Esophagus muscularis mucosa (tissue), 4 donors: Measurements from ENCODE around the gene LRP3. TPM values are rescaled to one million over a fixed set of nuclear protein-coding genes. Genes with fewer than 3 reads are reported as not detected.

Experiments used
- DNase-seq: peaks from one replicate; pipeline ENCODE4 v3.0.0-alpha.2; 2017; ENCODE audit errors: extremely low spot score
- H3K27ac ChIP-seq, 4 donors: fragments of 200-600 bp; sonication (generic); replicated peaks in 1 of 4; 1 replicate in 3 of 4; 2 replicates in 1 of 4; pipeline ENCODE4 v1.5.1; 2016 to 2019; ENCODE audit warnings: mild to moderate bottlenecking in 1 of 4
- H3K27me3 ChIP-seq, 4 donors: fragments of 200-600 bp; sonication (generic); one replicate each; pipeline versions ENCODE4 v1.5.1 to v1.6.0; 2016 to 2019
- H3K36me3 ChIP-seq, 4 donors: fragments of 200-600 bp; sonication (generic); one replicate each; pipeline ENCODE4 v1.5.1; 2016 to 2019
- H3K4me1 ChIP-seq, 4 donors: fragments of 200-600 bp; sonication (generic); one replicate each; pipeline ENCODE4 v1.5.1; 2016 to 2019
- H3K4me3 ChIP-seq, 4 donors: fragments of 200-600 bp; sonication (generic); 1 replicate in 2 of 4; 2 replicates in 2 of 4; pipeline ENCODE4 v1.5.1; 2016 to 2019; ENCODE audit warnings: mild to moderate bottlenecking in 4 of 4, moderate library complexity in 1 of 4
- H3K9me3 ChIP-seq, 4 donors: fragments of 200-600 bp; sonication (generic); 1 replicate in 3 of 4; 2 replicates in 1 of 4; pipeline ENCODE4 v1.5.1; 2016 to 2019
- EP300 ChIP-seq: sonication (generic); formaldehyde crosslinking; IDR thresholded peaks from one replicate; pipeline ENCODE4 v1.6.1; 2017; ENCODE audit warnings: antibody characterized with exemption
- POLR2A ChIP-seq: fragments of 450-650 bp; IDR thresholded peaks from one replicate; pipeline ENCODE4 v1.6.1; 2017; ENCODE audit warnings: antibody characterized with exemption, moderate library complexity, mild to moderate bottlenecking, low read depth
- POLR2AphosphoS5 ChIP-seq, 2 donors: sonication (generic); formaldehyde crosslinking; IDR thresholded peaks; one replicate each; pipeline ENCODE4 v1.6.1; 2017; ENCODE audit warnings: antibody characterized with exemption in 2 of 2
- WGBS: methylation state at CpG from one replicate; pipeline ENCODE4 v1.1.5; 2018; 5-methylcytosine and 5-hydroxymethylcytosine counted together
- intact Hi-C: fragments of 100-400 bp; cut with DNase I; formaldehyde crosslinking; loops from one replicate; pipeline ENCODE4 v1.15.1; 2023
- total RNA-seq, 4 donors: library from RNA; depleted of rRNA; stranded (reverse); fragments of >200 nt; gene quantifications; one replicate each; pipeline versions ENCODE4 v1.1.0 to v1.2.1, GENCODE V29; 2016
- TF ChIP-seq, protein P1 (sequence below), 3 experiments: fragments of 200-600 bp in 2 of 3; fragments of 450-650 bp in 1 of 3; sonication (generic) in 2 of 3; IDR thresholded peaks; one replicate each; pipeline ENCODE4 v1.5.1; 2017 to 2019; ENCODE audit warnings: antibody characterized with exemption in 3 of 3, mild to moderate bottlenecking in 2 of 3, moderate library complexity in 1 of 3

Gene LRP3
- total RNA-seq, 4 donors from 2014 or later: 34.5 to 76.7 (median 62.6) TPM

DNA sequence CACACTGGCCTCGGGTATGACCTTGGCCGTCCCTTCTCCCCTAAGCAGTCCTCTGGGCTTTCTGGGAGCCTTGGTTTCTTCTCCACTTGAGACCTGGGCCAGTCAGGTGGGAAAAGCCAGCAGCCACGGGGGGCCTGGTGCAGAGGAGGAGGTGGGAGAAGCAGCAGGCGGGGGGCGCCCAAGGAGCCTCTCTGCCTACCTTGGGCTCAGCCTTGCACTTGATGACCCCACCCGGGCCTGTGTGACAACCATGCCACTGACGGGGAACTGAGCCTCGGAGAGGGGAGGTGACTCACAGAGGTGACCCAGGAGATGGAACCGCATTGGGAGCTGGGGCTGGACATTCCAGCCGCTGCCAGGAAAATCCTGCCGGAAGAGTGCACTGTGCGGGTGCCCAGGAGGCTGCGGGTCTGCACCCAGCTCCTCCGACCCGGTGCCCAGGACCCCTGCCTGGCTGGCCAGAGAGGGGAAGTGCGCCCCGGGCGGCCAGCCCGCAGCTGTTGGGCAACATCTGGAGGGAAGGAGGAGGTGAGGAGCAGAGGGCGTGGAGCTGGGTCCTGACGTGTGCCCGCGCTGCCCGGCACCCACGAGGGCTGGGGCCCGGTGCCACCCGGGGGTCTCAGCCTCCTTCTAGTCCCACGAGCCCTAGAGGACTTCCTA, 55.0 kb downstream of the LRP3 start:
- intact Hi-C loops: no loop called here
- H3K27me3 ChIP-seq: peaks cover 0 to 33% (median 0%) of the 10 kb centered on the region in 4 donors
- TF ChIP-seq, protein P1, sequence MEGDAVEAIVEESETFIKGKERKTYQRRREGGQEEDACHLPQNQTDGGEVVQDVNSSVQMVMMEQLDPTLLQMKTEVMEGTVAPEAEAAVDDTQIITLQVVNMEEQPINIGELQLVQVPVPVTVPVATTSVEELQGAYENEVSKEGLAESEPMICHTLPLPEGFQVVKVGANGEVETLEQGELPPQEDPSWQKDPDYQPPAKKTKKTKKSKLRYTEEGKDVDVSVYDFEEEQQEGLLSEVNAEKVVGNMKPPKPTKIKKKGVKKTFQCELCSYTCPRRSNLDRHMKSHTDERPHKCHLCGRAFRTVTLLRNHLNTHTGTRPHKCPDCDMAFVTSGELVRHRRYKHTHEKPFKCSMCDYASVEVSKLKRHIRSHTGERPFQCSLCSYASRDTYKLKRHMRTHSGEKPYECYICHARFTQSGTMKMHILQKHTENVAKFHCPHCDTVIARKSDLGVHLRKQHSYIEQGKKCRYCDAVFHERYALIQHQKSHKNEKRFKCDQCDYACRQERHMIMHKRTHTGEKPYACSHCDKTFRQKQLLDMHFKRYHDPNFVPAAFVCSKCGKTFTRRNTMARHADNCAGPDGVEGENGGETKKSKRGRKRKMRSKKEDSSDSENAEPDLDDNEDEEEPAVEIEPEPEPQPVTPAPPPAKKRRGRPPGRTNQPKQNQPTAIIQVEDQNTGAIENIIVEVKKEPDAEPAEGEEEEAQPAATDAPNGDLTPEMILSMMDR (IDR thresholded peaks at IDR 0.05): no peak
- TF ChIP-seq POLR2AphosphoS5 (IDR thresholded peaks at IDR 0.05) (no peak), EP300 (no peak), POLR2A (no peak)
- H3K4me1 ChIP-seq: no peaks in the 10 kb centered on the region
- WGBS: 49% methylated on average over 6 of the region's 28 CpGs
- no peak overlapping the region for H3K4me3 ChIP-seq
- H3K27ac ChIP-seq: no peak overlapping the region
- H3K36me3 ChIP-seq: no peaks in the 10 kb centered on the region
- DNase-seq: no peak
- peaks cover 0 to 13% (median 9%) of the 10 kb centered on the region in 4 donors for H3K9me3 ChIP-seq

DNA sequence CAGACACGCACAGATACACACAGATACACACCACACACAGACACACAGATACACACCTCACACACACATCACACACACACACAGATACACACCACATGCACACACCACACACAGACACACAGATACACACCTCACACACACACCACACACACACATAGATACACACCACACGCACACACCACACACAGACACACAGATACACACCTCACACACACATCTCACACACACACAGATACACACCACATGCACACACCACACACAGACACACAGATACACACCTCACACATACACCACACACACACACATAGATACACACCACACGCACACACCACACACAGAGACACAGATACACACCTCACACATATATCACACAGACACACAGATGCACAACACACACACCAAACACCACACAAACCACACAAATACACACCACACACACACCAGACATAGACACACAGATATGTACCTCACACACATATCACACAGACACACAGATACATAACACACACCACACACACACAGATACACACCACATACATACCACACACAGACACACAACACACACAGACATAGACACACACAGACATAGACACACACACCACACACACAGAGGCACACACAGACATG, 55.7 kb downstream of the LRP3 start:
- 86% methylated on average over 3 of the region's 3 CpGs for WGBS
- no peak overlapping the region for H3K27ac ChIP-seq
- intact Hi-C loops: no loop called here
- H3K9me3 ChIP-seq: peaks cover 0 to 13% (median 9%) of the 10 kb centered on the region in 4 donors
- TF ChIP-seq POLR2A (no peak), POLR2AphosphoS5 (IDR thresholded peaks at IDR 0.05) (no peak), EP300 (no peak)
- TF ChIP-seq, protein P1 (IDR thresholded peaks at IDR 0.05): no peak
- H3K36me3 ChIP-seq: no peaks in the 10 kb centered on the region
- H3K4me3 ChIP-seq: no peak overlapping the region
- no peaks in the 10 kb centered on the region for H3K4me1 ChIP-seq
- peaks cover 0 to 41% (median 0%) of the 10 kb centered on the region in 4 donors for H3K27me3 ChIP-seq
- no peak for DNase-seq

DNA sequence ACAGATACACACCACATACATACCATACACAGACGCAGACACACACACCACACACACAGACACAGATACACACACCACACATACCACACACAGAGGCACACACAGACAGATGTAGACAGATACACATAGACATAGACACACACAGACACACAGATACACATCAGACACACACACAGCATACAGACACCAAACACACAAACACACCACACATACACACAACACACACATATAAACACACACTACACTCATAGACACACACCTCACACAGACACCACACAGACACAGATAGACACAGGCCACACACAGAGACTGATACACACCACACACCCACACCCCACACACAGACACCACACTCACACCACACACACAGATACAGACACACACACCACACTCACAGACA, 56.4 kb downstream of the LRP3 start:
- TF ChIP-seq POLR2AphosphoS5 (IDR thresholded peaks at IDR 0.05): no peak
- peaks cover 0 to 8% (median 6%) of the 10 kb centered on the region in 4 donors for H3K9me3 ChIP-seq
- 85% methylated on average over 1 of the region's 1 CpG for WGBS

DNA sequence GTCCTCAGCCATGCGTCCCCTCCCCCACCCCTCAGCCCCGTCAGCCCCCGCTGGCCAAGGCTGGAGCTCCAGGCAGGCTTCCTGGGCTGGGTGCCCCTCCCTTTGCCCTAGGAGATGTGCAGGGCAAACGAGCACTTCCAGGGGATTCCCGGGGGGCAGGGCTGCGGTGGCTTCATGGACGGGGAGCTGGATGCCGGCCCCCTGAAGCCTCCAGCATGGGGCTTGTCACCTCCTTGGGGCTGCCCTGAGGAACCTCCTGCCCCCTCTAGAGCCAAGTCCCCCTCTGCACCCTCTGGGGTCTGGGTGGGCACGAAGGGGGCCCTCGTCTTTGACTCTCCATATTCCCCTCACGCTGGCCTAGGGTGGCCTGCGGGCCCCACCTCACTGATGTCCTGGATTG, 56.9 kb downstream of the LRP3 start:
- no peak for DNase-seq
- intact Hi-C loops: no loop called here
- H3K36me3 ChIP-seq: no peaks in the 10 kb centered on the region
- peaks cover 0 to 2% (median under 1%) of the 10 kb centered on the region in 4 donors for H3K9me3 ChIP-seq
- WGBS: 62% methylated on average over 9 of the region's 12 CpGs
- no peak for TF ChIP-seq EP300
- H3K27ac ChIP-seq: no peak overlapping the region
- H3K4me3 ChIP-seq: no peak overlapping the region
- H3K27me3 ChIP-seq: peaks cover 0 to 41% (median 0%) of the 10 kb centered on the region in 4 donors
- no peaks in the 10 kb centered on the region for H3K4me1 ChIP-seq

More for the DNA sequence above, 56.4 kb downstream of the LRP3 start:
- no peak for DNase-seq
- intact Hi-C loops: no loop called here
- H3K27me3 ChIP-seq: peaks cover 0 to 41% (median 0%) of the 10 kb centered on the region in 4 donors
- H3K36me3 ChIP-seq: no peaks in the 10 kb centered on the region
- H3K4me3 ChIP-seq: no peak overlapping the region
- no peaks in the 10 kb centered on the region for H3K4me1 ChIP-seq
- H3K27ac ChIP-seq: no peak overlapping the region

DNA sequence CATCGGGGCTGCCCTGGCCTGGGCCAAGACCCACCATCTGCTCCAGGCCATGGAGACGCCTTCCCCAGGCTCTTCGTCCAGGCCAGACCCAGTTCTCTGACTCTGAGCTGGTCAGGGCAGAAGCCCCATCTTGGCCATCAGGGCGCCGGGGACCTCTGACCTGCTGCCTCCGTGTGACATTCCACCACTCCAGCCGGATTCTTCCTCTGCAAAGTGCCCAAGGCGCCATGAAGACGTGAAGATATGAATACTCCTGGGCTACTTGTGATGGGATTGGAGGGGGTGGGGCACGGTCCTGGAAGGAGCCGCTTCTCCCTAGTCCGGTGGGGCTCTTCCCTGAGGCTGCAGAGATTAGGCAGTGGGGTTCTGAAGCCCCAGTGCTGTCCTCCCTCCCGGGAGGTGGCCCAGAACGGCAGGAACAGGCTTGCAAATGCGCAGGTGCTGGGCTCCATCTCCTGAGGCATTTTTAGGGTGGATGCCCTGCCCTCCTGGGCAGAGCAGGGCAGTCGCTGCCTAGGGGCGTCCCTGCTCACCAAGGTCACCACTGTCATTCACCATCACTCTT, 57.5 kb downstream of the LRP3 start:
- Histone ChIP-seq H3K36me3 (no peaks in the 10 kb centered on the region), H3K27me3 (peaks cover 0 to 41% (median 0%) of the 10 kb centered on the region in 4 donors), H3K9me3 (no peaks in the 10 kb centered on the region), H3K4me3 (no peak overlapping the region), H3K27ac (no peak overlapping the region), H3K4me1 (no peaks in the 10 kb centered on the region)
- intact Hi-C loops: no loop called here
- DNase-seq: no peak
- no peak for TF ChIP-seq POLR2AphosphoS5 (IDR thresholded peaks at IDR 0.05)
- no peak for TF ChIP-seq POLR2A
- TF ChIP-seq, protein P1 (IDR thresholded peaks at IDR 0.05): no peak
- TF ChIP-seq EP300: no peak
- WGBS: 77% methylated on average over 13 of the region's 17 CpGs
